ENCODE data around the gene FBXW11.
A peak's percentile ranks its signal among the peaks of the same experiment; 100 is the strongest.

Gene FBXW11

DNA sequence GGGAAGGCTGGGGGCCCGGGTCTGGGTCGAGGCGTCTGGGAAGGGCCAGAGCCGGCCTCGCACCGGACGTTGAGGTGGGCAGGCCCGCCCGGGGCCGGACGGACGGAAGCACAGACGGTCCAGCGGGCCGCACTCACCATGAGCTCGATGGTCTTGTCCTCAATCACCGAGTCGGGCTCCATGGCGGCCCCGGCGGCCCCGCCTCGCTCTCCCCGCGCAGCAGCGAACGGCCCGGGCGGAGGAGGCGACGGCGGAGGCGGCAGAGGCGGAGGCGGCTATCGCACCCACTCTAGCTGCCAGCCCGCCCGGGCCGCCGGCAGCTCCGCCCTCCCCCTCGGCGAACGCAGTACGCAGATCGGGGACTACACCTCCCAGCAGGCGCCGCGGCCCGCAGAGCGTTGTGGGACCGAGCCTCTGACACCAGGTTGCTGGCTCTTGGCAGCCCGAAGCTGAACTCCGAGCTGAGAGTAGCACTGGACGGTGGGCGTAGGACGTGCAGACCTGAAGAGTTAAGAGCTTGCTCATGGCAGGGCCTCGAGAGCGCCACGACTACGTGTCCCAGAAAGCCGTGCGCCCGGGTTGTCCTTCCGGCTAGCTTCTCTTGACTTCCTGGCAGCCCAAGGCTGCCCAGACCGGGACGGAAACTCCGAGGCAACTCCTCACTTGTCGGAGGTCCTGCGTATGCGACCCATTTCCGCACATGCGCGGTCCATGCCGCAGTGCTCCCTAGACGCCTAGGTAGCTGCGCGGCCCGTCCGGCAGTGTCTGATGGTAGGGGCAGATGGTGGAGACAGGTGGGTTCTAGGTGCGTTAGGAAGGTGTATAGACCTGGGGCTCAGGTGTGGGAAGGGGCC is at the start of gene FBXW11:
FBXW11 (minus strand) TSS at position 318 of the 854 bp plus-strand sequence; CDS start at position 182, 136 bp downstream.
- Mint-ChIP-seq H3K27me3 (ENCODE audit: low read depth, poor library complexity) (peaks cover 11% of the 10 kb centered on the region), H3K9me3 (no peaks in the 10 kb centered on the region), H3K27ac (peak within 1 kb of the TSS; percentile 99), H3K4me1 (peaks cover 67% of the 10 kb centered on the region), H3K36me3 (ENCODE audit: low read depth) (no peaks in the 10 kb centered on the region), H3K4me3 (peak within 1 kb of the TSS; percentile 95)
- TF ChIP-seq, protein P1, sequence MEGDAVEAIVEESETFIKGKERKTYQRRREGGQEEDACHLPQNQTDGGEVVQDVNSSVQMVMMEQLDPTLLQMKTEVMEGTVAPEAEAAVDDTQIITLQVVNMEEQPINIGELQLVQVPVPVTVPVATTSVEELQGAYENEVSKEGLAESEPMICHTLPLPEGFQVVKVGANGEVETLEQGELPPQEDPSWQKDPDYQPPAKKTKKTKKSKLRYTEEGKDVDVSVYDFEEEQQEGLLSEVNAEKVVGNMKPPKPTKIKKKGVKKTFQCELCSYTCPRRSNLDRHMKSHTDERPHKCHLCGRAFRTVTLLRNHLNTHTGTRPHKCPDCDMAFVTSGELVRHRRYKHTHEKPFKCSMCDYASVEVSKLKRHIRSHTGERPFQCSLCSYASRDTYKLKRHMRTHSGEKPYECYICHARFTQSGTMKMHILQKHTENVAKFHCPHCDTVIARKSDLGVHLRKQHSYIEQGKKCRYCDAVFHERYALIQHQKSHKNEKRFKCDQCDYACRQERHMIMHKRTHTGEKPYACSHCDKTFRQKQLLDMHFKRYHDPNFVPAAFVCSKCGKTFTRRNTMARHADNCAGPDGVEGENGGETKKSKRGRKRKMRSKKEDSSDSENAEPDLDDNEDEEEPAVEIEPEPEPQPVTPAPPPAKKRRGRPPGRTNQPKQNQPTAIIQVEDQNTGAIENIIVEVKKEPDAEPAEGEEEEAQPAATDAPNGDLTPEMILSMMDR (IDR thresholded peaks at IDR 0.05) = no peak
- peak; percentile 94 for DNase-seq

DNA sequence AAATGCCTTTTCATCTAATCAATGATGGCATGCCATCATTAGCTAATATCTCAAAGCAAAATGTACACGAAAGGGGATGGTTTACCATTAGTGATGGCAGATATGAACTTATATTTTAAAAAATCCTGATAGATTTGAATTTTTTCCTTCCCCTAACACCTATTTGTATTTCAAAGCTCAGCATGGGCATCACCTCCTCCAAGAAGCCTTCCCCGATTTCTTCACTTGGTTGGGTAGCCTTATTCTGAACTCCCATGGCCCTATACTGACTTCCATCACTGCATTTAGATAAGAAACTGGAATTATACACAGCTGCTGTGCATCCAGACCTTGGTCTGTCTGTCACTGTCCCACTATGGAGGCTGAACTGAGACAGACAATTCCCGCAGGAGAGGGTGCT is 49.6 kb upstream of the FBXW11 start:
- Mint-ChIP-seq H3K4me1 (peaks cover 17% of the 10 kb centered on the region), H3K9me3 (peaks cover 5% of the 10 kb centered on the region), H3K27ac (peak overlapping the region; percentile 24), H3K4me3 (no peak overlapping the region), H3K27me3 (ENCODE audit: low read depth, poor library complexity) (peaks cover 12% of the 10 kb centered on the region), H3K36me3 (ENCODE audit: low read depth) (peaks cover 38% of the 10 kb centered on the region)
- DNase-seq = no peak
- TF ChIP-seq, protein P1 (IDR thresholded peaks at IDR 0.05) = no peak

DNA sequence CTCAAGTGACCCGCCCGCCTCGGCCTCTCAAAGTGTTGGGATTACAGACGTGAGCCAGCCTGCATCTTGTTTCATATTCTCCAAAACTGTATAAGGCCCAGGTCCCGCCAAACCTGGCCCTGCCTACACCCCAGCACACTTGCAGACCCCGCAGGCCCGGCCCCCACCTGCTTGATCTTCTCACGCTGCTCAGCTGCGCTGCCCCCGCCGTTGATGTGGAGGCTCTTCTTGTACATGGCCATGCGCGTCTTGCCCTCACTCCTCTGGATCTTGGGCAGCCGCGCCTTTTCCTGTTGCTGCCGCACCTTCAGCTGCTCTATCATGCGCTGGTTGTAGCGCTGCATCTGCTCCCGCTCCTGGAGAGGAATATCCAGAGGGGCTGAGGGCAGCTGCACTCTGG is 49.0 kb upstream of the FBXW11 start:
- no peak overlapping the region for H3K27ac Mint-ChIP-seq
- H3K36me3 Mint-ChIP-seq (ENCODE audit: low read depth) = peaks cover 32% of the 10 kb centered on the region
- H3K4me3 Mint-ChIP-seq = no peak overlapping the region
- peaks cover 20% of the 10 kb centered on the region for H3K4me1 Mint-ChIP-seq
- TF ChIP-seq, protein P1 (IDR thresholded peaks at IDR 0.05) = no peak
- peaks cover 5% of the 10 kb centered on the region for H3K9me3 Mint-ChIP-seq
- DNase-seq = no peak
- H3K27me3 Mint-ChIP-seq (ENCODE audit: low read depth, poor library complexity) = peaks cover 12% of the 10 kb centered on the region

DNA sequence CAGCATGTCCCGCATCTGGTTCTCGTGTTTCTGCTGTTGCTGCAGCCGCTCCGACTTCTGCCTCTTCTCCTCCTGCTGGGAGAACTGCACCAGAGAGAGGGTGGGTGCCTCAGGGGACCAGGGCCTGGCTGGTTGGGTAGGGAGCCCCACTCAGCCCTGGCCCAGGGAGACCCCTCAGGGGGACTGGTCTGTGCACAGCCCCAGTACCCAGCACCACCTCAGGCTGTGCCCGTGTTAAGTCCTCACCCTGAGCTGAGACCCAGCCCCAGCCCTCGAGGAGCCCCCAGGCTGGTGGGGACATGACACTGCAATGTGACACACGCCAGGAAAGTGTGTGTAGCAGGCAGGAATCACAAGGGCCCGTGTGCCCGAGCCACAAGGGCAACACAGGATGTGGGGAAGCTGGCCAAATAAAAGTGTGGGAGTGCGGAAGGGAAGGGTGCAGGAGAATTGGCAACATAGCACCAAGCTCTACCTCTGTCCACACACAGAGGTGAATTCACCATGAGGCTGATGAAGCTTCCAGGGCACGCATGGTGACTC is 48.2 kb upstream of the FBXW11 start:
- no peak overlapping the region for H3K27ac Mint-ChIP-seq
- H3K36me3 Mint-ChIP-seq (ENCODE audit: low read depth) = peaks cover 25% of the 10 kb centered on the region
- TF ChIP-seq, protein P1 (IDR thresholded peaks at IDR 0.05) = no peak
- H3K4me1 Mint-ChIP-seq = peaks cover 20% of the 10 kb centered on the region
- DNase-seq = no peak
- H3K9me3 Mint-ChIP-seq = peaks cover 3% of the 10 kb centered on the region
- peaks cover 8% of the 10 kb centered on the region for H3K27me3 Mint-ChIP-seq (ENCODE audit: low read depth, poor library complexity)
- H3K4me3 Mint-ChIP-seq = no peak overlapping the region

DNA sequence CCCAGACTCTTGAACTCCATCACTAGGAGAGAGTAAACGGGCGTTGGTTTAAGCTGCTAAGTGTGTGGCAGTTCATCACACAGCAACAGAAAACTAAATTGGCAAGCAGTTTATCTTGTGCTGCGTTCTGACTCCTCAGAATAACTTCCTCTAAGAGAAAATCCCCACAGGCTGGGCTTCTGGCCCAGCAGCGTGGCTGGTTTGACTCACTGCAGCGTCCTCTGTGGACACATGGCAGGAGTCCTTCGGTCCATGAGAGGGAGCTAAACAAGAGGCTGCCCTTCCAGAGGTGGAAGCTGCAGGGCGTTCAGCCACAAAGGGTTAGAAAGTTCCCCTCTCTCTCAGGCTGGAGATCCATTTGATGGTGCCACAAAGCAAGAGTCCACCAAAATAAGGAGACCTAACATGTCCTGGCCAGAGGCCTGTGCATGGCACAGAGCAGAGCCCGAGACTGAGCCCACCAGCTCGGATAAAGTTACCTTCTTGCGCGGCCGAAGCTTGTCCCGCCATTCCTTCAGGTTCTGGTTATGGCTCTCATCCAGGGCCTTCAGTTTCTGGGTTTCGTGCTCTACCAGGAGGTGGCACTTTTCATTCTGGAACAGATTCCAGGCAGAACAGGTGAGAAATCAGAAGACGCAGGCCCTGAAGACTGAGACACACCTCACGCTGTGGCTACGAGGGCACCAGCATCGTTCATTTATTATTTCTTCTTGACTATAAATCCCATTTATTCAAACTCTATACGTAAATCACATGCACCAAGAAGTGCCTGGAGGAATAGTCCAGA is 46.2 kb upstream of the FBXW11 start:
- TF ChIP-seq, protein P1 (IDR thresholded peaks at IDR 0.05) = no peak
- DNase-seq = no peak
- Mint-ChIP-seq H3K4me3 (no peak overlapping the region), H3K9me3 (no peaks in the 10 kb centered on the region), H3K27me3 (ENCODE audit: low read depth, poor library complexity) (peaks cover 5% of the 10 kb centered on the region), H3K36me3 (ENCODE audit: low read depth) (peaks cover 22% of the 10 kb centered on the region), H3K4me1 (peaks cover 35% of the 10 kb centered on the region), H3K27ac (peak overlapping the region; percentile 62)
